Astrocyte (in vitro differentiated cells and primary cell): ENCODE data around the gene MGMT.

Source experiments
- CTCF ChIP-seq: IDR thresholded peaks from 2 replicates; pipeline ENCODE4 v1.5.1; 2011; ENCODE audit warnings: low read depth, mild to moderate bottlenecking, inconsistent platforms, low read length, moderate library complexity; ENCODE audit not compliant: insufficient read depth
- EZH2 ChIP-seq: IDR thresholded peaks from 2 replicates; pipeline ENCODE4 v1.6.1; 2012; ENCODE audit warnings: mild to moderate bottlenecking, low read length, inconsistent platforms; ENCODE audit not compliant: insufficient read depth

- TF ChIP-seq CTCF: no peak
- no peak for TF ChIP-seq EZH2
These were observed 141.6 kb downstream of the MGMT start for GRCh38 chr10:129608653-129609052.
